Measurements from ENCODE around the gene VPS13D. TPM values are rescaled to one million over a fixed set of nuclear protein-coding genes. Genes with fewer than 3 reads are reported as not detected.

The VPS13D gene
- total RNA-seq, 1 experiment from 2014 or later = 29.0 TPM

- ChIA-PET POLR2A (no interaction called here), CTCF (interaction anchor here (0.7 kb wide), 1 partner anchor 128 kb away, joined by 3 read pairs; no protein-coding TSS in a partner anchor)
- Mint-ChIP-seq H3K27ac (no peak overlapping the region), H3K27me3 (ENCODE audit: low read depth) (no peaks in the 10 kb centered on the region), H3K36me3 (no peaks in the 10 kb centered on the region), H3K4me1 (peaks cover 9% of the 10 kb centered on the region), H3K4me3 (no peak overlapping the region), H3K9me3 (no peaks in the 10 kb centered on the region)
- ATAC-seq = no peak
- no peak for DNase-seq (ENCODE audit: low spot score)
- TF ChIP-seq MAX (CRISPR knock-in tag; IDR thresholded peaks at IDR 0.05) (no peak), E2F1 (CRISPR knock-in tag; IDR thresholded peaks at IDR 0.05) (no peak), ZBTB21 (CRISPR knock-in tag; IDR thresholded peaks at IDR 0.05; ENCODE audit: borderline replicate concordance) (no peak)
Measured at GRCh38 chr1:12536023-12536639, 306.3 kb downstream of the VPS13D start.

- no peak for ATAC-seq
- POLR2A ChIA-PET = interaction anchor here (1.2 kb wide), 1 partner anchor 51 kb away, joined by 4 read pairs; no protein-coding TSS in a partner anchor
- TF ChIP-seq ATF3 (CRISPR knock-in tag; conservative IDR thresholded peaks at IDR 0.05) (no peak), ZNF532 (CRISPR knock-in tag; IDR thresholded peaks at IDR 0.05; ENCODE audit: borderline replicate concordance) (no peak)
Measured at GRCh38 chr1:12537294-12537693, 307.5 kb downstream of the VPS13D start.

GRCh38 chr1:12537906-12538461 is 308.2 kb downstream of the VPS13D start:
- peaks cover 3% of the 10 kb centered on the region; the same call in 1 of the 2 replicates for H3K27me3 Mint-ChIP-seq (ENCODE audit: low read depth)
- DNase-seq (ENCODE audit: low spot score) (no peak), ATAC-seq (no peak)
- H3K9me3 Mint-ChIP-seq = no peaks in the 10 kb centered on the region
- CTCF ChIA-PET = interaction anchor here (1.0 kb wide), 1 partner anchor 57 kb away, joined by 3 read pairs; no protein-coding TSS in a partner anchor
- H3K4me1 Mint-ChIP-seq = peaks cover 16% of the 10 kb centered on the region
- no peak overlapping the region for H3K4me3 Mint-ChIP-seq
- POLR2A ChIA-PET = interaction anchor here (1.2 kb wide), 1 partner anchor 52 kb away, joined by 4 read pairs; no protein-coding TSS in a partner anchor
- H3K27ac Mint-ChIP-seq = no peak overlapping the region
- no peaks in the 10 kb centered on the region for H3K36me3 Mint-ChIP-seq
- TF ChIP-seq PREB (CRISPR knock-in tag; IDR thresholded peaks at IDR 0.05; ENCODE audit: borderline replicate concordance) = no peak
- no peak for TF ChIP-seq ZNF121 (CRISPR knock-in tag; IDR thresholded peaks at IDR 0.05)
- TF ChIP-seq IRF1 (CRISPR knock-in tag; IDR thresholded peaks at IDR 0.05) = no peak
- TF ChIP-seq TEAD4 (CRISPR knock-in tag; IDR thresholded peaks at IDR 0.05) = no peak
- no peak for TF ChIP-seq MAX (CRISPR knock-in tag; IDR thresholded peaks at IDR 0.05)
- TF ChIP-seq ZNF219 (CRISPR knock-in tag; IDR thresholded peaks at IDR 0.05; ENCODE audit: borderline replicate concordance) = no peak
- no peak for TF ChIP-seq RELA (CRISPR knock-in tag; IDR thresholded peaks at IDR 0.05; ENCODE audit: borderline replicate concordance)
- no peak for TF ChIP-seq ATF2 (CRISPR knock-in tag; IDR thresholded peaks at IDR 0.05; ENCODE audit: borderline replicate concordance, low read depth)
- TF ChIP-seq USF1 (CRISPR knock-in tag; IDR thresholded peaks at IDR 0.05) = no peak
- no peak for TF ChIP-seq ZNF512 (CRISPR knock-in tag; IDR thresholded peaks at IDR 0.05; ENCODE audit: borderline replicate concordance)

More at GRCh38 chr1:12537294-12537693, 307.5 kb downstream of the VPS13D start:
- no peaks in the 10 kb centered on the region for H3K36me3 Mint-ChIP-seq
- H3K4me3 Mint-ChIP-seq = no peak overlapping the region
- H3K27me3 Mint-ChIP-seq (ENCODE audit: low read depth) = peaks cover 2% of the 10 kb centered on the region; the same call in 1 of the 2 replicates
- peaks cover 16% of the 10 kb centered on the region for H3K4me1 Mint-ChIP-seq
- no peak for DNase-seq (ENCODE audit: low spot score)
- CTCF ChIA-PET = interaction anchor here (0.6 to 1.0 kb wide), 2 partner anchors 58 to 1002 kb away, joined by 3 read pairs; no protein-coding TSS in a partner anchor
- no peaks in the 10 kb centered on the region for H3K9me3 Mint-ChIP-seq
- no peak overlapping the region for H3K27ac Mint-ChIP-seq

Measured in WTC11 (cell line).